Measurements from ENCODE around the gene ADPRM. TPM values are rescaled to one million over a fixed set of nuclear protein-coding genes. Genes with fewer than 3 reads are reported as not detected.

ADPRM gene
- total RNA-seq = 1 to 10 TPM; 6.9 to 7.4 TPM
- long read RNA-seq, partial matches to known transcripts = 0 of 5 reads
- long read RNA-seq, other reads (novel, unspliced or antisense) = 3 of 5 reads

- peak; percentile 95 to 96 for DNase-seq
- intact Hi-C loops (cut with DNase I, micrococcal nuclease) = no loop called here
- peak; percentile 96 for ATAC-seq
These were observed at the start of gene ADPRM, which contains the start of gene SCO1 for GRCh38 chr17:10697092-10698081. TSS of gene ADPRM (plus strand) at chr17:10697594. CDS start at chr17:10704927, 7,333 bp downstream. TSS of gene SCO1 (minus strand) at chr17:10697533. CDS start at chr17:10697507, 26 bp downstream.

- intact Hi-C loops (cut with DNase I, micrococcal nuclease) = loop anchor here in 1 of 2 donors (5.0 kb wide), 1 partner anchor 199 kb away; no protein-coding TSS in a partner anchor
- DNase-seq = no peak
- no peak for ATAC-seq
These were observed 49.0 kb upstream of the ADPRM start for GRCh38 chr17:10648381-10648780.

DNA sequence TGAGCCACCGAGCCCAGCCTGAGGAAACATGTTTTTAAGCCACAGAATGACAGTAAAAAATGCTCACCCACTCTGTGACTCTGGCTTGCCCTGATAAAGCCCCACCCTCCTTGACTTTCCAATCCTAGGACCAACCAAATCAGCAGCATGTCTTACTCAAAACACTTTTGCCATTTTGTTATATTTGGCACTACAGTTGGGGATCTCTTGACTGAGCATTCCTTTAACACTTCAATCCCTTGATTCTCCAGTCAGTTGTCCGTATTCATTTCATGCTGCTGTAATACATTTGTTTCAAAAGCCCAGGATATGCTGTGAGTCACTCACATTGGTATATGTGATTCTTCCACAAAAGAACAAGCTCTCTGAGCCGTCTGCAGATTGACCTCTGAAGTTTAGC, 48.4 kb upstream of the ADPRM start:
- intact Hi-C loops (cut with DNase I, micrococcal nuclease) = loop anchor here in 1 of 2 donors (5.0 kb wide), 1 partner anchor 198 kb away; no protein-coding TSS in a partner anchor
- ATAC-seq = no peak
- DNase-seq = no peak

DNA sequence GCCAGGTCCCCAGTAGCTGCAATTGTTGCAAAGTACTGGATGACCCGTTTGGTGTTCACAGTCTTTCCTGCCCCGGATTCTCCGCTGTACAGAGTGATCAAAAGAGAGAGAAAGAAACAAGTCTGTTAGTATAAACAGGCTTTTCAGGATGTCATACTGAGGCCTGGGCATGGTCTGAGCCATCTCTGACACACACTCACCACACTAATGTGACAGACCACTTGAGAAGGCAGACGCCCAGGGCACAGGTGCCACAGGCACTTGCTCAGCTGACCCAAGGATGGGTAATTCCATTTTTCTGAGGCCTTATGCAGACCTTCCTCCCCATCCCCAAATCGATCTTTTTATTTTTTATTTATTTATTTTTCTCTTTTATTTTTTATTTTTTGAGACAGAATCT, 47.8 kb upstream of the ADPRM start:
- DNase-seq (no peak), ATAC-seq (no peak)
- intact Hi-C loops (cut with DNase I, micrococcal nuclease) = loop anchor here in 1 of 2 donors (5.0 kb wide), 1 partner anchor 198 kb away; no protein-coding TSS in a partner anchor

- DNase-seq (no peak), ATAC-seq (no peak)
- intact Hi-C loops (cut with DNase I, micrococcal nuclease) = no loop called here
These were observed 45.5 kb upstream of the ADPRM start for GRCh38 chr17:10651927-10652326.

DNA sequence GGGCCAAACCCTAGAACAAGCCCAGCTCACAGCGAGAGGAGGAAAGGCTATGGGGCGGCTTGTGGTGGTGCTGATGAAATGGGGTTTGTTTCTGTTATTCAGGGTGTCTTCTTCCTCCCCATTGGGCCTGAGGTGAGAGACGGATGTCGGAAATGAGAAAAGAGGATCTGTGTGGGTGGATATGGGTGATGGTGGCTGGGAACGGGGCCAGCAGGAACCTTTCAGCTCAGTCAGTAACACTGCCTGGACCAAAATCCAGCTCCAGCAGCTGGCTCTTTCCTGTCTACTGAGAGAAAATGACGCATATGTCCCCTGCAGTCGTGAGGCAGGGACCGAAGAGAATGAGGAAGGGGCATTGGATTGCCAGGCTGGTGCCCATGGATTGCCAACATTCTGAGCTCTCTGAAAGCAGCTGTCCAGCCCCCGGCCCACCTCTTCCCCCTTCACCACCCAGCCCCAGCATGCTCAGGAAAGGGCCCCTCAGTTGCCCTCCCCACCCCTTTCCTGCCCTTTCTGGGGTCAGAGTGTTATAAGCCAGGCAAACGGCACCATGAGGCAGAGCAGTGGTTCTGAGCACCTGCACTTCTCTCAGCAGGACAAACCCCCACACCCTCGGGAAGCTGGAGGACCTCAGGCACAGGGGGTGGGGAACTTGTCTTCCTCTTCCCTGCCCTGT, 44.3 kb upstream of the ADPRM start:
- intact Hi-C loops (cut with DNase I, micrococcal nuclease) = no loop called here
- ATAC-seq = no peak

GRCh38 chr17:10653987-10654386, 43.4 kb upstream of the ADPRM start:
- ATAC-seq (no peak), DNase-seq (no peak)
- intact Hi-C loops (cut with DNase I, micrococcal nuclease) = no loop called here

More for the DNA sequence above, 44.3 kb upstream of the ADPRM start:
- no peak for DNase-seq

DNA sequence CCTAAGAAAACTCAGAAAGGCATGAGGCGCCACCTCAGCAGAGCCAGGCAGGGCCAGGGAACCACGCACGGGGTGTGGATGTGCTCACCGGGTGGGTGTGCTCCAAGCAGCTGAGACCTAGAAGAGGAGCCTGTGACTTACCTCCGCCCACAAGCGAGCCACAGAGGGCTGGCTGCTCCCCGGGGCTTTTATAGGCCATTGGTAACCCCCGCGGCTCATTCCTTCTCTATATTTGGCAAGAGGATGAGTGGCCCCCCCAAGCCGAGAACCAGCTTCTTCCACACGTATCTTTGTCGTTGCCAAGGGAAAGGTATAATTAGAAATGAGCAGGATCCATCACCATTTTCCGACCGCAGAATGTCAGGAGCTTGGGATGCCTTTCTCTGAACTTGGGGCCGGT, 40.2 kb upstream of the ADPRM start, which contains the start of gene MYH3:
MYH3 (minus strand) TSS at position 162 of the 400 bp plus-strand sequence. CDS start 2,245 bp downstream, outside the sequence.
- DNase-seq = no peak
- intact Hi-C loops (cut with DNase I, micrococcal nuclease) = no loop called here
- ATAC-seq = no peak

DNA sequence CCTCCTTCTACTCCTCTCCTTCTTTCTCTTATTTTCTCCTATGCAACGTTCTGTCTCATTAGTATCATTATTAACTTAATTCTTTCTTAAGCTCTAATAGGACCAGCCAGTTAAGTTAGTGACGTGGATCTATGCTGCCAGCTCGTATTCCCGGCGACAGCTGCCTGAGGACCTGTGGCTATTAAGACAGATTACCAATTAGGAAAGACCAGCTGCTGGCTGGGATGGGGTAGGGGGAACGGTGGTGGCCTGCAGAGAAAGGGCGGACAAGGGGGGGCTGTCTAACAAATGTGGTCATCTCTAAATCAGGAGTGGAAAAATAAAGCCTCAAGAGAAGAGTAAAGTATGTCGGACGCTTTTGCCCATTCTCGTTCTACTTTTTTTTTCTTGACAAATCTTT, 39.5 kb upstream of the ADPRM start:
- no peak for DNase-seq
- no peak for ATAC-seq
- intact Hi-C loops (cut with DNase I, micrococcal nuclease) = no loop called here

GRCh38 chr17:10661437-10661836, 36.0 kb upstream of the ADPRM start:
- ATAC-seq (no peak), DNase-seq (no peak)
- intact Hi-C loops (cut with DNase I, micrococcal nuclease) = no loop called here

- DNase-seq = no peak
- no peak for ATAC-seq
- intact Hi-C loops (cut with DNase I, micrococcal nuclease) = no loop called here
These were observed 34.2 kb upstream of the ADPRM start for GRCh38 chr17:10663231-10663630.

GRCh38 chr17:10664571-10664970, 32.8 kb upstream of the ADPRM start:
- ATAC-seq (no peak), DNase-seq (no peak)
- intact Hi-C loops (cut with DNase I, micrococcal nuclease) = no loop called here

DNA sequence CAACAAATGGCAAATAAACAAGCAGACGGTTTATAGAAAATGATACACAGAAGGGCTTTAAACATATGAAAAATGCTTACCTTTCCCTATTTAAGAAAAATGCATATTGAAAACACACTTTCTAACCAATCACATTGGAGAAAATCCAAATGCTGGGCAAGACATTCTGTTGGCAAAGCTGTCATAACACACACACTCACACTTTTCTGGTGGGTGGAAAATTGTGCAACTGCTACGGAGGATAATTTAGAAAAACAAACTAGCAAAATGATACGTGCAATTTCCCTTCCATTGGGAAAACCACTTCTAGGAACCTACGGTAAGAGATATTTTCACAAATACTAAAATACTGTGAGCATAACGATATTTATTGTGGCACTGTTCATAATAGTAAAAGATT, 30.5 kb upstream of the ADPRM start:
- no peak for DNase-seq
- no peak for ATAC-seq
- intact Hi-C loops (cut with DNase I, micrococcal nuclease) = no loop called here

GRCh38 chr17:10668775-10669174, 28.6 kb upstream of the ADPRM start:
- ATAC-seq = no peak
- DNase-seq = no peak
- intact Hi-C loops (cut with DNase I, micrococcal nuclease) = no loop called here

DNA sequence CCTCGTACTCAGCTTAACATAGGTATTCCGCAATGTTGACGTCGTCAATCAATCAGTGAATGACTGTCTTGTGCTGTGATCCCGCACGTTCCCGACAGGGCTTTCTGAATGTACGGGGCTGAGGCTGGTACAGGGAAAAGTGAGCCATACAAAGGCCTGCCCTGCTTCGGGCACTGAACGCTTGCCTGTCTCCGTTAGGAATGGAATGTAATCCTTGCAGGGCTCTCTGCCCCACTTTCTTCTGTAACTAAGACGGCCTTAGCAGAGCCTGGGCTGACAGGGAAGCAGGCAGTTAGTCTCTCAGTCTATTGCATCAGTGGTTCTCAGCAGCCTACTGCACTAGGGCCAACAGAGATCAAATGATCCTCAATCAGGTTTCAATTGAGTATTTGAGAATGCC, 24.1 kb upstream of the ADPRM start:
- ATAC-seq (no peak), DNase-seq (no peak)

GRCh38 chr17:10674704-10675103, 22.7 kb upstream of the ADPRM start:
- ATAC-seq = no peak
- intact Hi-C loops (cut with DNase I, micrococcal nuclease) = no loop called here
- no peak for DNase-seq

More for the DNA sequence above, 24.1 kb upstream of the ADPRM start:
- intact Hi-C loops (cut with DNase I, micrococcal nuclease) = no loop called here

GRCh38 chr17:10681866-10682446, 15.4 kb upstream of the ADPRM start:
- intact Hi-C loops (cut with DNase I, micrococcal nuclease) = no loop called here
- ATAC-seq = no peak
- DNase-seq = no peak

DNA sequence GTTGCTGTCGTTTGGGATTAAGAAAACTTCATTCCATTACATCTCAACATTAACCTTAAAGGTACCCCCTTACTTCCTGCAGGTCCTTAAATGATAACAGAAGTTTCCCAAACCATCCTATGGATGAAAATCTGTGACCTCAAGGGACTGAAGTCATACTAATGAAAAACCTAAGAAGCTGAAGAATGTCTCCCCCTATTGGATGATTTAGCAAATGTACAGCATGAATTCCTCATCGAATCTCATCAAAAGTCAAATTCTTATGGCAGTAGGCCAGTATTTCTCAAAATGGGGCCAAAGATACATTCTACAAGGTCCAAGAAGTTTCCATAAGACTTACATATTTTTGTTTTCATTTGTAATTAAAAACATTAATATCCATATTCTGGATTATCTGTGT, 13.5 kb upstream of the ADPRM start:
- DNase-seq (no peak), ATAC-seq (no peak)
- intact Hi-C loops (cut with DNase I, micrococcal nuclease) = no loop called here

DNA sequence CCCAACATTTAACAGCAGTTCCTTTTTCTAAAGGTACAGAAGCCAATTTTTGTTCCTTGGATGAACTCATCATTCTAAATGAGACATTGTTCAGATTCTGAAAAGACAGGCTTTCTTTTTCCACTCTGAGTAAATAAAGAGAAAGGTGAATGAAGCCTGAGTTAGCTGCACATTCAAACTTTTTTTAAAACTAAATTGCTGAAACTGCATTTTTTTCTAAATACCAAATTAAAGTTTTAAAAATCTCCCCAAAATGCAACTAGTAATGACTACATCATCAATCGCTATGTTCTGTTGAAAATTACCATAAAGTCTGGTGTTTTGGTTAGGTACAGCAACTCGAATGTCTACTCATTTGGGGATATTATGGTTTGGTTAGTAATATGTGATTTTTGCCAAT, 9.9 kb upstream of the ADPRM start:
- DNase-seq (no peak), ATAC-seq (no peak)
- intact Hi-C loops (cut with DNase I, micrococcal nuclease) = no loop called here

All from left colon (tissue), 2 donors.